H7 (cell line): ENCODE data around the gene SPEM2. TPM values are rescaled to one million over a fixed set of nuclear protein-coding genes. Genes with fewer than 3 reads are reported as not detected.
"Not testable (repeated sequence)": the region's sequence is repeated elsewhere in the genome, so short reads cannot be mapped to it uniquely, and the experiment has no call there.

Experiments
- DNase-seq: peaks from one replicate; pipeline ENCODE4 v3.0.0; 2012
- H3K27me3 ChIP-seq: 2 replicates; pipeline ENCODE4 v1.6.0; 2011; ENCODE audit warnings: mild to moderate bottlenecking, low read length; ENCODE audit not compliant: control insufficient read depth, insufficient read depth
- H3K36me3 ChIP-seq: replicated peaks from 2 replicates; pipeline ENCODE4 v1.5.1; 2011; ENCODE audit warnings: low read length; ENCODE audit not compliant: control insufficient read depth, insufficient read depth
- H3K4me3 ChIP-seq: 2 replicates; pipeline ENCODE4 v1.5.1; 2011; ENCODE audit warnings: low read depth, mild to moderate bottlenecking, control low read depth, low read length, moderate library complexity; ENCODE audit not compliant: insufficient read depth
- total RNA-seq: library from RNA; depleted of rRNA; stranded (reverse); fragments of >200 nt; shearing (Covaris generic); gene quantifications from 2 replicates; pipeline ENCODE4 v1.2.3, GENCODE V29; 2014

The SPEM2 gene
- total RNA-seq, 1 experiment from 2014 or later = not detected

GRCh38 chr17:7463372-7463846 lies 38.0 kb downstream of the SPEM2 start:
- no peak for DNase-seq
- no peak overlapping the region for H3K4me3 ChIP-seq
- no peaks in the 10 kb centered on the region; the same call in 1 of the 2 replicates for H3K27me3 ChIP-seq
- H3K36me3 ChIP-seq = peaks cover 1% of the 10 kb centered on the region

GRCh38 chr17:7464081-7464480 lies 38.7 kb downstream of the SPEM2 start:
- Histone ChIP-seq H3K36me3 (peaks cover 1% of the 10 kb centered on the region), H3K27me3 (no peaks in the 10 kb centered on the region; the same call in 1 of the 2 replicates), H3K4me3 (no peak overlapping the region)
- no peak for DNase-seq

GRCh38 chr17:7465597-7466275 lies 40.3 kb downstream of the SPEM2 start:
- H3K36me3 ChIP-seq = peaks cover 1% of the 10 kb centered on the region
- H3K27me3 ChIP-seq = no peaks in the 10 kb centered on the region
- peak; percentile 45 for DNase-seq
- H3K4me3 ChIP-seq = no peak overlapping the region

- no peak overlapping the region for H3K4me3 ChIP-seq
- no peak for DNase-seq
- peaks cover 1% of the 10 kb centered on the region for H3K36me3 ChIP-seq
- H3K27me3 ChIP-seq = no peaks in the 10 kb centered on the region
Measured at GRCh38 chr17:7466318-7466638, 40.9 kb downstream of the SPEM2 start.

GRCh38 chr17:7466639-7467341 lies 41.4 kb downstream of the SPEM2 start:
- DNase-seq = no peak
- no peak overlapping the region for H3K4me3 ChIP-seq
- peaks cover 1% of the 10 kb centered on the region for H3K36me3 ChIP-seq
- H3K27me3 ChIP-seq = no peaks in the 10 kb centered on the region

- no peak for DNase-seq
- Histone ChIP-seq H3K4me3 (no peak overlapping the region), H3K36me3 (peaks cover 1% of the 10 kb centered on the region), H3K27me3 (no peaks in the 10 kb centered on the region)
Measured at GRCh38 chr17:7467498-7467897, 42.1 kb downstream of the SPEM2 start.

- DNase-seq = no peak
- Histone ChIP-seq H3K4me3 (no peak overlapping the region), H3K36me3 (no peaks in the 10 kb centered on the region; the same call in 1 of the 2 replicates), H3K27me3 (no peaks in the 10 kb centered on the region)
Measured at GRCh38 chr17:7468290-7468689, 42.9 kb downstream of the SPEM2 start.

- Histone ChIP-seq H3K4me3 (no peak overlapping the region), H3K36me3 (no peaks in the 10 kb centered on the region; the same call in 1 of the 2 replicates), H3K27me3 (no peaks in the 10 kb centered on the region)
- DNase-seq = no peak
Measured at GRCh38 chr17:7468804-7469389, 43.5 kb downstream of the SPEM2 start.

- not testable (repeated sequence) for H3K4me3 ChIP-seq, H3K27me3 ChIP-seq, DNase-seq, H3K36me3 ChIP-seq
Measured at GRCh38 chr17:7469843-7470242, 44.4 kb downstream of the SPEM2 start.

- H3K27me3 ChIP-seq, DNase-seq, H3K36me3 ChIP-seq, H3K4me3 ChIP-seq: not testable (repeated sequence)
Measured at GRCh38 chr17:7470457-7470973, 45.1 kb downstream of the SPEM2 start.

GRCh38 chr17:7471729-7472128 lies 46.3 kb downstream of the SPEM2 start:
- DNase-seq = peak; percentile 9
- no peak overlapping the region for H3K4me3 ChIP-seq
- no peaks in the 10 kb centered on the region for H3K27me3 ChIP-seq
- H3K36me3 ChIP-seq = no peaks in the 10 kb centered on the region

GRCh38 chr17:7474767-7475166 lies 49.4 kb downstream of the SPEM2 start:
- H3K4me3 ChIP-seq, DNase-seq, H3K36me3 ChIP-seq, H3K27me3 ChIP-seq: not testable (repeated sequence)

GRCh38 chr17:7475764-7476422 lies 50.5 kb downstream of the SPEM2 start:
- DNase-seq = no peak
- H3K27me3 ChIP-seq = no peaks in the 10 kb centered on the region
- no peak overlapping the region for H3K4me3 ChIP-seq
- H3K36me3 ChIP-seq = no peaks in the 10 kb centered on the region

- Histone ChIP-seq H3K4me3 (no peak overlapping the region), H3K36me3 (no peaks in the 10 kb centered on the region), H3K27me3 (no peaks in the 10 kb centered on the region)
- DNase-seq = peak; percentile 37
Measured at GRCh38 chr17:7476494-7476893, 51.1 kb downstream of the SPEM2 start.
